Gastrocnemius medialis (tissue), 4 donors: ENCODE data around the gene UBE4B. TPM values are rescaled to one million over a fixed set of nuclear protein-coding genes. Genes with fewer than 3 reads are reported as not detected.

Source experiments
- ATAC-seq, 2 donors: fragments of 150-250 bp; one replicate each; pipeline ENCODE4 v1.9.1; 2016
- DNase-seq, 2 donors: peaks; one replicate each; pipeline ENCODE4 v3.0.0-alpha.2; 2019
- H3K27ac ChIP-seq, 4 donors: fragments of 200-600 bp; sonication (generic); 1 replicate in 1 of 4; 2 replicates in 3 of 4; pipeline ENCODE4 v1.5.1; 2016 to 2018; ENCODE audit warnings: mild to moderate bottlenecking in 2 of 4, moderate library complexity in 1 of 4
- H3K27me3 ChIP-seq, 3 donors: fragments of 200-600 bp; sonication (generic) in 2 of 3; 1 replicate in 1 of 3; 2 replicates in 2 of 3; pipeline versions ENCODE4 v1.5.1 to v1.6.0; 2016 to 2019; ENCODE audit warnings: mild to moderate bottlenecking in 1 of 3, moderate library complexity in 1 of 3
- H3K36me3 ChIP-seq, 2 donors: fragments of 200-600 bp; sonication (generic) in 1 of 2; one replicate each; pipeline ENCODE4 v1.5.1; 2017 to 2018
- H3K4me1 ChIP-seq, 2 donors: fragments of 200-600 bp; sonication (generic) in 1 of 2; one replicate each; pipeline ENCODE4 v1.5.1; 2016 to 2017; ENCODE audit warnings: mild to moderate bottlenecking in 2 of 2
- H3K4me3 ChIP-seq, 4 donors: fragments of 200-600 bp; sonication (generic) in 3 of 4; 1 replicate in 1 of 4; 2 replicates in 3 of 4; pipeline ENCODE4 v1.5.1; 2016 to 2019; ENCODE audit warnings: mild to moderate bottlenecking in 2 of 4
- H3K9me3 ChIP-seq, 3 donors: fragments of 200-600 bp; sonication (generic) in 2 of 3; 1 replicate in 1 of 3; 2 replicates in 2 of 3; pipeline ENCODE4 v1.5.1; 2016 to 2019
- POLR2A ChIP-seq, 2 donors: fragments of 450-650 bp; IDR thresholded peaks; one replicate each; pipeline ENCODE4 v1.6.1; 2017; ENCODE audit warnings: antibody characterized with exemption in 2 of 2, mild to moderate bottlenecking in 2 of 2, moderate library complexity in 2 of 2
- in situ Hi-C, 4 donors: fragments of 200-750 bp; cut with MboI; loops; one replicate each; pipeline versions ENCODE4 v1.15.0 to v1.8.0; 2017; ENCODE audit warnings: low sequenced_read_pairs in 4 of 4
- intact Hi-C: fragments of 100-400 bp; cut with DNase I; formaldehyde crosslinking; loops from one replicate; pipeline ENCODE4 v1.15.1; 2023; ENCODE audit warnings: low total_unique reads
- total RNA-seq, 4 donors: library from RNA; depleted of rRNA; stranded (reverse); fragments of >200 nt; gene quantifications; one replicate each; pipeline versions ENCODE4 v1.1.0 to v1.2.3, GENCODE V29; 2016
- TF ChIP-seq, protein P1 (sequence below), 5 experiments: fragments of 450-650 bp in 3 of 5; fragments of 200-600 bp in 2 of 5; sonication (generic) in 2 of 5; IDR thresholded peaks in 4 of 5; conservative IDR thresholded peaks in 1 of 5; 1 replicate in 4 of 5; 2 replicates in 1 of 5; pipeline ENCODE4 v1.5.1; 2016 to 2019; ENCODE audit warnings: antibody characterized with exemption in 5 of 5, mild to moderate bottlenecking in 3 of 5, moderate library complexity in 3 of 5

Gene UBE4B
- total RNA-seq, 4 donors from 2014 or later, result 42.6 to 143 (median 98.2) TPM

DNA sequence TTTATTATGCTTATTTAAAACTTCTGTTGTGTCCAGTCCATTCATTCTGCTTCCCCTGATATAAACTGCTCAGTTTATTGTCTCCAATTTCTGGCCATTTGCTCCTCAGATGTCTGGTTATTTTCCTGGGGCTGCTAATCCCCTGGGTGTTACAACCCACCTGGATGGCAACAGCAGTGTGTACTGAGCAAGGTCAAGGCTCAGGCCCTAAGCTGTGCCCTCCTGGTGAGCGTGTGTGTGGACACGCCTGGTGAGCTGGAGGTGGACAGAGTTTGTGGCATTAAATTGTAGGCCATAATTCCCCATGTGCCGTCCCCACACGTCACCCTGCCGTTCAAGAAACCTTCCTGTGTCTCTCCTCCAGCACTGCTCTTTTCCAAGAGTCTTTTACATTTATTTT, 159.5 kb downstream of the UBE4B start:
- no peaks in the 10 kb centered on the region for H3K9me3 ChIP-seq
- TF ChIP-seq, protein P1, sequence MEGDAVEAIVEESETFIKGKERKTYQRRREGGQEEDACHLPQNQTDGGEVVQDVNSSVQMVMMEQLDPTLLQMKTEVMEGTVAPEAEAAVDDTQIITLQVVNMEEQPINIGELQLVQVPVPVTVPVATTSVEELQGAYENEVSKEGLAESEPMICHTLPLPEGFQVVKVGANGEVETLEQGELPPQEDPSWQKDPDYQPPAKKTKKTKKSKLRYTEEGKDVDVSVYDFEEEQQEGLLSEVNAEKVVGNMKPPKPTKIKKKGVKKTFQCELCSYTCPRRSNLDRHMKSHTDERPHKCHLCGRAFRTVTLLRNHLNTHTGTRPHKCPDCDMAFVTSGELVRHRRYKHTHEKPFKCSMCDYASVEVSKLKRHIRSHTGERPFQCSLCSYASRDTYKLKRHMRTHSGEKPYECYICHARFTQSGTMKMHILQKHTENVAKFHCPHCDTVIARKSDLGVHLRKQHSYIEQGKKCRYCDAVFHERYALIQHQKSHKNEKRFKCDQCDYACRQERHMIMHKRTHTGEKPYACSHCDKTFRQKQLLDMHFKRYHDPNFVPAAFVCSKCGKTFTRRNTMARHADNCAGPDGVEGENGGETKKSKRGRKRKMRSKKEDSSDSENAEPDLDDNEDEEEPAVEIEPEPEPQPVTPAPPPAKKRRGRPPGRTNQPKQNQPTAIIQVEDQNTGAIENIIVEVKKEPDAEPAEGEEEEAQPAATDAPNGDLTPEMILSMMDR (IDR thresholded peaks at IDR 0.05 in 4 of 5, conservative IDR thresholded peaks at IDR 0.05 in 1 of 5), result no peak
- no peak for TF ChIP-seq POLR2A (IDR thresholded peaks at IDR 0.05)
- no peaks in the 10 kb centered on the region for H3K4me1 ChIP-seq
- intact Hi-C loops, result no loop called here
- H3K27me3 ChIP-seq, result no peaks in the 10 kb centered on the region
- H3K36me3 ChIP-seq, result no peaks in the 10 kb centered on the region
- DNase-seq (no peak), ATAC-seq (no peak)
- H3K4me3 ChIP-seq, result no peak overlapping the region
- in situ Hi-C loops, result no loop called here
- no peak overlapping the region for H3K27ac ChIP-seq

DNA sequence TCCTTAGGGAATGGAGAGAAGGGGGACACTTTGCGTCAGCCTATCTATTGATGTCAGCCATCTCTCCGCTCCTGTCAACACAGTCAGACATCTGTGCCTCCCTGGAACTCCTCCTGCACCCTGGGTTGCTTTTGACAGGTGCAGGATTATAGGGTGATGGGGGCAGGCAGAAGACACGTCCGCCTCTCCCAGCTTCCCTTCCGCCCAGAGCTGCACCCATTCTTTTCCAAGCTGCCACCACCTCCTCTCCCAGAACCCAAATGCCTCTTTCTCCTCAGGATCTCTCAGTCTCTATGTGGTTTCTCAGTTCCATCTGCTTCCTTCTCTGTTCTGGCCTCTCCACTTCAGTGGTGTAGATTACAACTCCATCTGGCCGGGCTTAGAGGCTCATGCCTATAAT, 160.5 kb downstream of the UBE4B start:
- H3K27me3 ChIP-seq, result no peaks in the 10 kb centered on the region
- intact Hi-C loops, result no loop called here
- H3K4me3 ChIP-seq, result no peak overlapping the region
- ATAC-seq (peak in 1 of 2 donors; percentile 19), DNase-seq (no peak)
- H3K27ac ChIP-seq, result no peak overlapping the region
- TF ChIP-seq, protein P1 (IDR thresholded peaks at IDR 0.05 in 4 of 5, conservative IDR thresholded peaks at IDR 0.05 in 1 of 5), result no peak
- no peak for TF ChIP-seq POLR2A (IDR thresholded peaks at IDR 0.05)
- no peaks in the 10 kb centered on the region for H3K4me1 ChIP-seq
- no peaks in the 10 kb centered on the region for H3K9me3 ChIP-seq
- in situ Hi-C loops, result no loop called here
- H3K36me3 ChIP-seq, result no peaks in the 10 kb centered on the region

DNA sequence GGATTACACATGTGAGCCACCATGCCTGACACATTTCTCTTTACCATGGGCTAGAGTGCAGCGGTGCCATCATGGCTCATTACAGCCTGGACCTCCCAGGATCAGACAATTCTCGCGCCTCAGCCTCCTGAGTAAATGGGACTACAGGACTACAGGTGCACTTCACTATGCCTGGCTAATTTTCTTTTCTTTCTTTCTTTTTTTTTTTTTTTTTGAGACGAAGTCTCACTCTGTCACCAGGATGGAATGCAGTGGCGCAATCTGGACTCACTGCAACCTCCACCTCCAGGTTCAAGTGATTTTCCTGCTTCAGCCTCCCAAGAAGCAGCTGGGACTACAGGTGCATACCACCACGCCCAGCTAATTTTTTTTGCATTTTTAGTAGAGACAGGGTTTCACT, 162.8 kb downstream of the UBE4B start:
- intact Hi-C loops (no loop called here), in situ Hi-C loops (no loop called here)
- Histone ChIP-seq H3K9me3 (no peaks in the 10 kb centered on the region), H3K4me1 (no peaks in the 10 kb centered on the region), H3K36me3 (no peaks in the 10 kb centered on the region), H3K27me3 (no peaks in the 10 kb centered on the region), H3K4me3 (no peak overlapping the region), H3K27ac (no peak overlapping the region)
- ATAC-seq (no peak), DNase-seq (no peak)
- no peak for TF ChIP-seq POLR2A (IDR thresholded peaks at IDR 0.05)
- TF ChIP-seq, protein P1 (IDR thresholded peaks at IDR 0.05 in 4 of 5, conservative IDR thresholded peaks at IDR 0.05 in 1 of 5), result no peak

DNA sequence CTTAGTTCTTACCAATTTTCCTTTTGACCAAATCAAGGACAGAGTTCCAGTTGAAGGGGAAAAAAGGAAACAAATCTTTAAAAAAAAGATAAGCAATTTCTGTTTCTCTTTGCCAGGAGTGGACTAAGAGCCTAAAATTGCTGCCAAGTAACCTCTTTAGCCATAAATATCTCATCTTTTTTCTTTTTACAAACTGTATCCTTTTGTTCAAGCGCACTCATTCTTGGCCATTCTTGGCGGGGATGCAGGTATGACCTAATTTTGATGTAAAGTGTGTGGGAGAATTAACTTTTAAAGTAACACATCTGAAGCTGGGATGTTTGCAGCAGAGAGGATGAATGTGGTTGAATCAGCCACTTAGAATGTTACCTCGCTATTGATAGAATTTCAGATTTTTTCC, 164.2 kb downstream of the UBE4B start:
- intact Hi-C loops, result no loop called here
- Histone ChIP-seq H3K36me3 (no peaks in the 10 kb centered on the region), H3K27ac (no peak overlapping the region), H3K4me3 (no peak overlapping the region), H3K9me3 (no peaks in the 10 kb centered on the region), H3K4me1 (no peaks in the 10 kb centered on the region), H3K27me3 (no peaks in the 10 kb centered on the region)
- ATAC-seq, result no peak
- in situ Hi-C loops, result no loop called here
- no peak for DNase-seq
- TF ChIP-seq POLR2A (IDR thresholded peaks at IDR 0.05), result no peak
- TF ChIP-seq, protein P1 (IDR thresholded peaks at IDR 0.05 in 4 of 5, conservative IDR thresholded peaks at IDR 0.05 in 1 of 5), result no peak

DNA sequence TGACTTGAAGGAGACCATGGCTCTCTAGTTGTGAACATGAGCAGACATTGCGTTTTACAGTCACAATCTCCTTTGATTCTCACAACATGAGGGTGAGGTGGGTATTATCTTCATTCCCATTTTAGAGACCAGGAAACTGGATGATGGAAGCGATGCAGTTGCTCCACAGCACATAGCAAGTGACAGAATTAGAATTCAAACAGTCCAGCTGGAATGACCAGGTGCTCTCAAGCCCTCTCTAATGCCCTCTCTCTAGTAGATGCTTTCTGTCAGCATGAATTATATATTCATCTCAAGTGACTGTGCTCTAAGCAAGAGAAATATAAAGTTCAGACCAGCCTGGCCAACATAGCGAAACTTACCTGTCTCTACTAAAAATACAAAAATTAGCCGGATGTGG, 167.9 kb downstream of the UBE4B start:
- ATAC-seq, result no peak

More for the DNA sequence above, 167.9 kb downstream of the UBE4B start:
- no peak overlapping the region for H3K27ac ChIP-seq
- H3K4me1 ChIP-seq, result peaks cover 11 to 15% of the 10 kb centered on the region in 2 donors
- in situ Hi-C loops, result loop anchor here (10.0 to 25.0 kb wide), 3 partner anchors 134 to 144 kb away; no protein-coding TSS in a partner anchor
- H3K9me3 ChIP-seq, result no peaks in the 10 kb centered on the region
- TF ChIP-seq, protein P1 (IDR thresholded peaks at IDR 0.05 in 4 of 5, conservative IDR thresholded peaks at IDR 0.05 in 1 of 5), result no peak
- no peak for TF ChIP-seq POLR2A (IDR thresholded peaks at IDR 0.05)
- H3K27me3 ChIP-seq, result no peaks in the 10 kb centered on the region
- no peaks in the 10 kb centered on the region for H3K36me3 ChIP-seq
- no peak for DNase-seq
- H3K4me3 ChIP-seq, result no peak overlapping the region
- intact Hi-C loops, result no loop called here
